Measurements from ENCODE around the gene TRAF6. TPM values are rescaled to one million over a fixed set of nuclear protein-coding genes. Genes with fewer than 3 reads are reported as not detected.

Gene TRAF6
- polyA plus RNA-seq, 3 donors = 2.0 to 5.1 (median 3.5) TPM

GRCh38 chr11:36447947-36448346 is 62.1 kb downstream of the TRAF6 start:
- H3K27ac ChIP-seq (ENCODE audit: low read depth, low read length) = no peak overlapping the region
- WGBS, 3 donors = 35 to 84% (median 79%) methylated on average over 8 of the region's 8 CpGs

GRCh38 chr11:36447514-36447913 is 62.6 kb downstream of the TRAF6 start:
- WGBS, 3 donors = 55 to 76% (median 67%) methylated on average over 2 of the region's 2 CpGs
- no peak overlapping the region for H3K27ac ChIP-seq (ENCODE audit: low read depth, low read length)

GRCh38 chr11:36446135-36446534 is 63.9 kb downstream of the TRAF6 start:
- 92 to 93% (median 93%) methylated on average over 7 of the region's 7 CpGs for WGBS, 3 donors

GRCh38 chr11:36443661-36444060 is 66.4 kb downstream of the TRAF6 start:
- 82 to 88% (median 83%) methylated on average over 2 of the region's 2 CpGs for WGBS, 3 donors
- H3K27ac ChIP-seq (ENCODE audit: low read depth, low read length) = no peak overlapping the region

More at GRCh38 chr11:36446135-36446534, 63.9 kb downstream of the TRAF6 start:
- H3K27ac ChIP-seq (ENCODE audit: low read depth, low read length) = no peak overlapping the region

- no peak overlapping the region for H3K27ac ChIP-seq (ENCODE audit: low read depth, low read length)
- 88 to 95% (median 93%) methylated on average over 2 of the region's 2 CpGs for WGBS, 3 donors
Observed at GRCh38 chr11:36441610-36442208, 68.4 kb downstream of the TRAF6 start.

GRCh38 chr11:36438126-36438525 is 71.9 kb downstream of the TRAF6 start:
- 88 to 97% (median 94%) methylated on average over 5 of the region's 5 CpGs for WGBS, 3 donors
- H3K27ac ChIP-seq (ENCODE audit: low read depth, low read length) = no peak overlapping the region

GRCh38 chr11:36437413-36437812 is 72.7 kb downstream of the TRAF6 start:
- WGBS, 3 donors = 72 to 96% (median 94%) methylated on average over 3 of the region's 3 CpGs
- no peak overlapping the region for H3K27ac ChIP-seq (ENCODE audit: low read depth, low read length)

Other genes starting within 250 kb of the TRAF6 start
- gene COMMD9, start 220.8 kb downstream of the TRAF6 start, polyA plus RNA-seq = 10 to 100 TPM; 22.2 to 45.5 (median 40.8) TPM
- 1 to 10 TPM in 2 of 3 donors, under 1 TPM in 1; 0.75 to 7.3 (median 2.8) TPM for gene PRR5L, start 214.0 kb downstream of the TRAF6 start, polyA plus RNA-seq
- under 1 TPM; 0.10 to 0.56 (median 0.21) TPM for gene RAG1, start 57.7 kb upstream of the TRAF6 start, polyA plus RNA-seq
- gene IFTAP, start 84.2 kb upstream of the TRAF6 start, polyA plus RNA-seq = 10 to 100 TPM; 15.1 to 45.0 (median 21.5) TPM
- gene RAG2, start 88.0 kb upstream of the TRAF6 start, polyA plus RNA-seq = not detected